Panc1 (cell line): ENCODE data around the gene HSPA2. TPM values are rescaled to one million over a fixed set of nuclear protein-coding genes. Genes with fewer than 3 reads are reported as not detected.

Source experiments
- ATAC-seq: fragments of 200-7000 bp; cut with Tn5 transposase; 2 replicates; pipeline ENCODE4 v1.9.1; 2020; ENCODE audit warnings: mild to moderate bottlenecking, moderate library complexity
- BruUV-seq: library from RNA; stranded (reverse); fragments of 400-500 nt; replicated peaks from 2 replicates; lab custom pipeline; 2021; lab: Mats Ljungman, UMichigan
- CTCF ChIA-PET: fragments of 300-600 bp; sonication (Branson Sonifier 250); formaldehyde crosslinking; loops from one replicate; lab custom pipeline; 2022; ENCODE audit warnings: antibody characterized with exemption; lab: Charles Lee
- POLR2A ChIA-PET: fragments of 300-600 bp; sonication (Branson Sonifier 250); formaldehyde crosslinking; loops from one replicate; lab custom pipeline; 2022; ENCODE audit warnings: antibody characterized with exemption; lab: Charles Lee
- DNase-seq: peaks from one replicate; pipeline ENCODE4 v3.0.0-alpha.2; 2010; ENCODE audit warnings: low read depth, low spot score
- H3K27ac ChIP-seq: 2 replicates; pipeline ENCODE4 v1.5.1; 2011; ENCODE audit warnings: mild to moderate bottlenecking, low read length, inconsistent platforms
- H3K27me3 ChIP-seq: fragments of 200-500 bp; sonication (Bioruptor generic); 2 replicates; pipeline ENCODE4 v1.6.0; 2014; ENCODE audit warnings: low read length, inconsistent platforms; ENCODE audit not compliant: control insufficient read depth, insufficient read depth
- H3K36me3 ChIP-seq: fragments of 200-500 bp; sonication (Bioruptor generic); 2 replicates; pipeline ENCODE4 v1.5.1; 2014; ENCODE audit warnings: inconsistent platforms, mild to moderate bottlenecking, low read length, moderate library complexity; ENCODE audit not compliant: control insufficient read depth, insufficient read depth
- H3K4me1 ChIP-seq: 2 replicates; pipeline ENCODE4 v1.5.1; 2011; ENCODE audit warnings: inconsistent platforms, mild to moderate bottlenecking, low read length, moderate library complexity; ENCODE audit not compliant: control insufficient read depth, insufficient read depth
- H3K4me3 ChIP-seq, 2 experiments: 2 replicates each; pipeline ENCODE4 v1.5.1; 2011 to 2012; ENCODE audit warnings: low read depth in 2 of 2, low read length in 2 of 2, mild to moderate bottlenecking in 2 of 2, inconsistent platforms in 1 of 2, moderate library complexity in 1 of 2
- H3K9me3 ChIP-seq: fragments of 200-500 bp; sonication (Bioruptor generic); 2 replicates; pipeline ENCODE4 v1.5.1; 2014; ENCODE audit warnings: low read depth, mild to moderate bottlenecking, inconsistent platforms, low read length, moderate library complexity; ENCODE audit not compliant: control insufficient read depth, insufficient read depth
- POLR2AphosphoS5 ChIP-seq: IDR thresholded peaks from 2 replicates; pipeline ENCODE4 v1.6.1; 2012; ENCODE audit warnings: mild to moderate bottlenecking, low read depth, low read length, moderate library complexity
- REST ChIP-seq, 2 experiments: IDR thresholded peaks; 2 replicates each; pipeline ENCODE4 v1.6.1; 2011 to 2012; ENCODE audit warnings: low read depth in 2 of 2, control low read depth in 1 of 2, low read length in 1 of 2, mild to moderate bottlenecking in 1 of 2, moderate library complexity in 1 of 2; ENCODE audit not compliant: insufficient read depth in 1 of 2
- SIN3A ChIP-seq: IDR thresholded peaks from 2 replicates; pipeline ENCODE4 v1.6.1; 2012; ENCODE audit warnings: low read depth, mild to moderate bottlenecking, low read length, moderate library complexity, borderline replicate concordance; ENCODE audit not compliant: insufficient read depth
- TCF7L2 ChIP-seq: IDR thresholded peaks from 2 replicates; pipeline ENCODE4 v1.6.1; 2011; ENCODE audit warnings: mild to moderate bottlenecking, low read depth, low read length, inconsistent platforms
- in situ Hi-C: cut with HindIII; loops from 2 replicates; pipeline ENCODE4 v1.10.0; 2016; ENCODE audit warnings: low sequenced_read_pairs, low pct_unique_long_range_greater_than_20kb
- intact Hi-C: fragments of 100-400 bp; cut with micrococcal nuclease; formaldehyde crosslinking; loops from one replicate; pipeline ENCODE4 v1.10.0; 2022; ENCODE audit not compliant: unreplicated experiment
- total RNA-seq: library from RNA; stranded (reverse); gene quantifications from one replicate; pipeline ENCODE4 v1.2.1, GENCODE V29; 2021; ENCODE audit not compliant: unreplicated experiment
- TF ChIP-seq, protein P1 (sequence below): fragments of 450-650 bp; IDR thresholded peaks from 2 replicates; pipeline ENCODE4 v1.5.1; 2017; ENCODE audit warnings: mild to moderate bottlenecking

The HSPA2 gene
- total RNA-seq, 1 experiment from 2014 or later = 7.7 TPM

DNA sequence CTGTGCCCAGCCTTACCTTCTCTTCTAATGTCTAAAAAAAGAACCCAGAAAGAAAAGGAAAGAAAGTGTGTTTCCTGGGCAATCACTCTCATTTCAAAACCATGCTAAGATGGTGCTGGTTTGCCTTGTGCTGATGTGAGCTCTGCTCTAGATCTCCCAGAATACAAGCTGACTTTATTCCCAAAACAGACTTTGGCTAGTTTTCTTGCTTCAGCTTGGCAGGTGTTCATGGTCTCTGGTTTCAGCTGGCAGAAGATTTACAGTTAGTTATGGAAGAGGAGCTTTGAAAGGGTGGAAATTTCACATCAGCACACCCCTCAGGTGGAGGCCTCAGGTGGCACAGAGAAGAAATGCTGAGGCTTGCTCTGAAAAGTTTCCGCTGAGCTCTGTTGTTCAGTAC, 43.6 kb downstream of the HSPA2 start:
- H3K36me3 ChIP-seq = no peaks in the 10 kb centered on the region
- DNase-seq (no peak), ATAC-seq (no peak)
- BruUV-seq = no TSS peak
- H3K4me3 ChIP-seq = no peak overlapping the region
- H3K27ac ChIP-seq = no peak overlapping the region
- H3K27me3 ChIP-seq = no peaks in the 10 kb centered on the region
- POLR2A ChIA-PET = no interaction called here
- TF ChIP-seq TCF7L2 (no peak), SIN3A (no peak), POLR2AphosphoS5 (no peak), REST (IDR thresholded peaks at IDR 0.05; ENCODE audit: insufficient read depth in 1 of 2, low read depth in 2 of 2, low read length in 1 of 2) (no peak)
- TF ChIP-seq, protein P1, sequence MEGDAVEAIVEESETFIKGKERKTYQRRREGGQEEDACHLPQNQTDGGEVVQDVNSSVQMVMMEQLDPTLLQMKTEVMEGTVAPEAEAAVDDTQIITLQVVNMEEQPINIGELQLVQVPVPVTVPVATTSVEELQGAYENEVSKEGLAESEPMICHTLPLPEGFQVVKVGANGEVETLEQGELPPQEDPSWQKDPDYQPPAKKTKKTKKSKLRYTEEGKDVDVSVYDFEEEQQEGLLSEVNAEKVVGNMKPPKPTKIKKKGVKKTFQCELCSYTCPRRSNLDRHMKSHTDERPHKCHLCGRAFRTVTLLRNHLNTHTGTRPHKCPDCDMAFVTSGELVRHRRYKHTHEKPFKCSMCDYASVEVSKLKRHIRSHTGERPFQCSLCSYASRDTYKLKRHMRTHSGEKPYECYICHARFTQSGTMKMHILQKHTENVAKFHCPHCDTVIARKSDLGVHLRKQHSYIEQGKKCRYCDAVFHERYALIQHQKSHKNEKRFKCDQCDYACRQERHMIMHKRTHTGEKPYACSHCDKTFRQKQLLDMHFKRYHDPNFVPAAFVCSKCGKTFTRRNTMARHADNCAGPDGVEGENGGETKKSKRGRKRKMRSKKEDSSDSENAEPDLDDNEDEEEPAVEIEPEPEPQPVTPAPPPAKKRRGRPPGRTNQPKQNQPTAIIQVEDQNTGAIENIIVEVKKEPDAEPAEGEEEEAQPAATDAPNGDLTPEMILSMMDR = no peak
- CTCF ChIA-PET = no interaction called here
- in situ Hi-C loops = no loop called here
- H3K9me3 ChIP-seq = no peaks in the 10 kb centered on the region
- intact Hi-C loops = no loop called here
- H3K4me1 ChIP-seq = no peaks in the 10 kb centered on the region

DNA sequence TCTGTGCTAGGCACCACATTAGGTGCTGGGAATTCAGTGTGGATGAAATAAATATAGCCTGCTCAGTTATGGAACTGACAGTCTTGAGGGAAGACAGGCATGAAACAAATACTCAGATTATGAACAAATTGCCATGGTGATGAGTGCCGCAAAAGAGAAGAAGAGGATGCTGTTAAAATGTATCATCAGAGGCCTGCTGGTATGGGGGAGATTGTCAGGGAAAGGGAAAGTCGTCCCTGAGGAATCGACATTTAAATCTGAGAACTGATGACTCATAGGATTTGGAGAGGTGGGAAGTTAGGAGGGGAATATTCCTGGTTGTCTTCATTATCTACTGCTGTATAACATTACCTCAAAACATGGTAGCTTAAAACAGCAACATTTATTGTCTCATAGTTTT, 51.3 kb downstream of the HSPA2 start:
- no peak for DNase-seq
- intact Hi-C loops (no loop called here), in situ Hi-C loops (no loop called here)
- no peak for TF ChIP-seq POLR2AphosphoS5
- TF ChIP-seq REST (IDR thresholded peaks at IDR 0.05; ENCODE audit: insufficient read depth in 1 of 2, low read depth in 2 of 2, low read length in 1 of 2) = no peak
- no peak for TF ChIP-seq TCF7L2
- TF ChIP-seq SIN3A = no peak
- TF ChIP-seq, protein P1 = no peak
- no peak overlapping the region for H3K27ac ChIP-seq
- H3K27me3 ChIP-seq = no peaks in the 10 kb centered on the region
- ChIA-PET CTCF (no interaction called here), POLR2A (no interaction called here)
- no peaks in the 10 kb centered on the region for H3K9me3 ChIP-seq
- no peaks in the 10 kb centered on the region for H3K36me3 ChIP-seq
- no peaks in the 10 kb centered on the region for H3K4me1 ChIP-seq
- ATAC-seq = no peak
- BruUV-seq = no TSS peak
- H3K4me3 ChIP-seq = no peak overlapping the region

Other genes with a start within 250 kb of the HSPA2 start
- gene ESR2, start 246.4 kb upstream of the HSPA2 start, total RNA-seq = not detected
- 141 TPM for gene MTHFD1, start 152.4 kb upstream of the HSPA2 start, total RNA-seq
- 0.64 TPM for gene AKAP5, start 75.2 kb upstream of the HSPA2 start, total RNA-seq
- 9.0 TPM for gene ZBTB25, start 36.9 kb upstream of the HSPA2 start, total RNA-seq
- gene ZBTB1, start 36.0 kb upstream of the HSPA2 start, total RNA-seq = 36.1 TPM
- gene PPP1R36, start 9.2 kb downstream of the HSPA2 start, total RNA-seq = 0.69 TPM
- 34.0 TPM for gene PLEKHG3, start 163.7 kb downstream of the HSPA2 start, total RNA-seq